CD4-positive, alpha-beta T cell treated with Interleukin-17A for 4 hours (primary cell): ENCODE results near the gene GAPT.
"Not testable (repeated sequence)": the region's sequence is repeated elsewhere in the genome, so short reads cannot be mapped to it uniquely, and the experiment has no call there.

Experiments used
- DNase-seq: peaks from one replicate; pipeline ENCODE4 v3.0.0-alpha.2; 2020; ENCODE audit warnings: mixed read lengths

Gene GAPT

GRCh38 chr5:58505971-58506640, 14.9 kb downstream of the GAPT start:
- no peak for DNase-seq

- DNase-seq: no peak
Observed at GRCh38 chr5:58507715-58508114, 16.5 kb downstream of the GAPT start.

GRCh38 chr5:58517198-58517597, 26.0 kb downstream of the GAPT start:
- no peak for DNase-seq

- DNase-seq: no peak
Observed at GRCh38 chr5:58523956-58524355, 32.7 kb downstream of the GAPT start.

- no peak for DNase-seq
Observed at GRCh38 chr5:58524571-58524970, 33.3 kb downstream of the GAPT start.

GRCh38 chr5:58530942-58531490, 39.8 kb downstream of the GAPT start:
- no peak for DNase-seq

GRCh38 chr5:58541935-58542334, 50.7 kb downstream of the GAPT start:
- not testable (repeated sequence) for DNase-seq

- no peak for DNase-seq
Observed at GRCh38 chr5:58542709-58543108, 51.5 kb downstream of the GAPT start.

- no peak for DNase-seq
Observed at GRCh38 chr5:58543723-58544122, 52.5 kb downstream of the GAPT start.

GRCh38 chr5:58544195-58544594, 53.0 kb downstream of the GAPT start:
- DNase-seq: no peak

GRCh38 chr5:58544926-58545325, 53.7 kb downstream of the GAPT start:
- no peak for DNase-seq

GRCh38 chr5:58545912-58546311, 54.7 kb downstream of the GAPT start:
- no peak for DNase-seq
